Glutamatergic neuron (in vitro differentiated cells): ENCODE data around the gene NOTCH3. TPM values are rescaled to one million over a fixed set of nuclear protein-coding genes. Genes with fewer than 3 reads are reported as not detected.
A peak's percentile ranks its signal among the peaks of the same experiment; 100 is the strongest.

Experiments
- DNase-seq: peaks from one replicate; pipeline ENCODE4 v3.0.0; 2022
- H3K27ac Mint-ChIP-seq: one replicate; pipeline ENCODE4 v1.8.0; 2020; ENCODE audit warnings: mild to moderate bottlenecking, mixed read lengths, inconsistent platforms; ENCODE audit not compliant: unreplicated experiment
- H3K27me3 Mint-ChIP-seq: one replicate; pipeline ENCODE4 v1.8.0; 2020; ENCODE audit warnings: mild to moderate bottlenecking, moderate library complexity, mixed read lengths, inconsistent platforms; ENCODE audit not compliant: unreplicated experiment
- H3K36me3 Mint-ChIP-seq: one replicate; pipeline ENCODE4 v1.8.0; 2020; ENCODE audit warnings: mild to moderate bottlenecking, mixed read lengths, inconsistent platforms; ENCODE audit not compliant: unreplicated experiment
- H3K4me1 Mint-ChIP-seq: one replicate; pipeline ENCODE4 v1.8.0; 2020; ENCODE audit warnings: mild to moderate bottlenecking, low read depth, mixed read lengths, inconsistent platforms; ENCODE audit not compliant: unreplicated experiment
- H3K4me3 Mint-ChIP-seq: one replicate; pipeline ENCODE4 v1.8.0; 2020; ENCODE audit warnings: mild to moderate bottlenecking, mixed read lengths, inconsistent platforms; ENCODE audit not compliant: unreplicated experiment
- H3K9me3 Mint-ChIP-seq: one replicate; pipeline ENCODE4 v1.8.0; 2020; ENCODE audit warnings: mild to moderate bottlenecking, moderate library complexity, mixed read lengths, inconsistent platforms; ENCODE audit not compliant: unreplicated experiment
- CTCF ChIP-seq: fragments of 200-600 bp; sonication (generic); IDR thresholded peaks from one replicate; pipeline ENCODE4 v1.5.0; 2021; ENCODE audit not compliant: partially characterized antibody, unreplicated experiment
- total RNA-seq: library from RNA; stranded (reverse); fragmentation: NEBNext Ultra II Directional; extraction: Animal tissue kit (Norgen Biotek cat#: 25700); gene quantifications from one replicate; pipeline ENCODE4 v1.2.1, GENCODE V29; 2021; ENCODE audit not compliant: unreplicated experiment

Gene NOTCH3
- total RNA-seq, 1 donor from 2014 or later = 3.6 TPM

GRCh38 chr19:15245370-15246197 is 44.8 kb upstream of the NOTCH3 start:
- peaks cover 11% of the 10 kb centered on the region for H3K36me3 Mint-ChIP-seq
- no peak for TF ChIP-seq CTCF
- H3K27ac Mint-ChIP-seq = peak overlapping the region; percentile 81
- no peak for DNase-seq
- H3K9me3 Mint-ChIP-seq = peaks cover 14% of the 10 kb centered on the region
- peaks cover 13% of the 10 kb centered on the region for H3K4me1 Mint-ChIP-seq
- peak overlapping the region; percentile 32 for H3K4me3 Mint-ChIP-seq
- H3K27me3 Mint-ChIP-seq = peaks cover 21% of the 10 kb centered on the region

- H3K4me3 Mint-ChIP-seq = no peak overlapping the region
- H3K27me3 Mint-ChIP-seq = peaks cover 22% of the 10 kb centered on the region
- peaks cover 16% of the 10 kb centered on the region for H3K9me3 Mint-ChIP-seq
- peaks cover 13% of the 10 kb centered on the region for H3K4me1 Mint-ChIP-seq
- DNase-seq = no peak
- peaks cover 11% of the 10 kb centered on the region for H3K36me3 Mint-ChIP-seq
- no peak overlapping the region for H3K27ac Mint-ChIP-seq
- TF ChIP-seq CTCF = no peak
Measured at GRCh38 chr19:15244808-15245207, 44.0 kb upstream of the NOTCH3 start.

- TF ChIP-seq CTCF = no peak
- Mint-ChIP-seq H3K27ac (no peak overlapping the region), H3K4me3 (no peak overlapping the region), H3K9me3 (peaks cover 19% of the 10 kb centered on the region), H3K36me3 (peaks cover 11% of the 10 kb centered on the region), H3K27me3 (peaks cover 22% of the 10 kb centered on the region), H3K4me1 (peaks cover 13% of the 10 kb centered on the region)
- no peak for DNase-seq
Measured at GRCh38 chr19:15244106-15244803, 43.5 kb upstream of the NOTCH3 start.

- Mint-ChIP-seq H3K27me3 (peaks cover 22% of the 10 kb centered on the region), H3K27ac (peak overlapping the region; percentile 59), H3K9me3 (peaks cover 19% of the 10 kb centered on the region), H3K4me1 (peaks cover 12% of the 10 kb centered on the region), H3K4me3 (no peak overlapping the region), H3K36me3 (peaks cover 11% of the 10 kb centered on the region)
- no peak for DNase-seq
- TF ChIP-seq CTCF = no peak
Measured at GRCh38 chr19:15243236-15243957, 42.6 kb upstream of the NOTCH3 start.
